ENCODE measurements around the gene ZYX. TPM values are rescaled to one million over a fixed set of nuclear protein-coding genes. Genes with fewer than 3 reads are reported as not detected.

The ZYX gene
- polyA plus RNA-seq, 2 of the 4 experiments (the other 2 are of a cell fraction), result 13.3 to 109 TPM

DNA sequence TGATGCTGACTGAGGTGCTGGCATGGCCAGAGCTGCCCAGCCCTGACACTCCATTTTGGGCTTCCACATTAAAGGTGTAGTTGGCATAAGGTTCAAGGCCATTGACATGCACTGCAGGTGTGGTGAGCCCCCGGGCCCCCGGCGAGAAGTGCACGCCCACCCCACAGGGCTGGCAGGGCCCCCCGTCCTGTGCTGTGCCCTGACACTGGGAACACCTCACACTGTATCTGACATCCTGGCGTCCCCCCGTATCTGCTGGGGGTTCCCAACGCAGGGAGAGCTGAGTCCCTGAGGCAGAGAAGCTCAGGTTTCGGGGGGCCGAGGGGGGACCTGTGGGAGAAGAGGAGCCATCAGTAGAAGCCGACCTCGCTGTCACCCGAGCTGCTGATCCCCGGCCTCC is 17.5 kb downstream of the ZYX start:
- no peaks in the 10 kb centered on the region for H3K9me3 ChIP-seq
- POLR2A ChIA-PET, result no interaction called here
- CTCF ChIA-PET, result interaction anchor here (0.7 to 4.3 kb wide), 6 partner anchors 10 to 69 kb away, joined by 4 to 19 read pairs (median 7); partner anchors contain the start of gene EPHA1
- H3K4me1 ChIP-seq, result no peaks in the 10 kb centered on the region
- no peak for FAIRE-seq
- 78% methylated on average over 6 of the region's 14 CpGs for WGBS (ENCODE audit: missing lambda C conversion rate)
- no peak for DNase-seq (ENCODE audit: low read depth in 1 of 2, low spot score in 1 of 2)
- no peak overlapping the region for H3K4me2 ChIP-seq
- H3K27ac ChIP-seq, result no peak overlapping the region
- TF ChIP-seq JUNB (IDR thresholded peaks at IDR 0.05), result no peak
- TF ChIP-seq, protein P1, sequence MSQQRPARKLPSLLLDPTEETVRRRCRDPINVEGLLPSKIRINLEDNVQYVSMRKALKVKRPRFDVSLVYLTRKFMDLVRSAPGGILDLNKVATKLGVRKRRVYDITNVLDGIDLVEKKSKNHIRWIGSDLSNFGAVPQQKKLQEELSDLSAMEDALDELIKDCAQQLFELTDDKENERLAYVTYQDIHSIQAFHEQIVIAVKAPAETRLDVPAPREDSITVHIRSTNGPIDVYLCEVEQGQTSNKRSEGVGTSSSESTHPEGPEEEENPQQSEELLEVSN (IDR thresholded peaks at IDR 0.05; ENCODE audit: borderline replicate concordance, low read depth), result no peak
- no peak for TF ChIP-seq JUN (IDR thresholded peaks at IDR 0.05)
- TF ChIP-seq ESRRA (IDR thresholded peaks at IDR 0.05; ENCODE audit: borderline replicate concordance, low read length), result no peak
- no peak for TF ChIP-seq POLR2AphosphoS2 (conservative IDR thresholded peaks at IDR 0.05; ENCODE audit: low read length)
- no peak for ATAC-seq
- H3K4me3 ChIP-seq, result no peak overlapping the region

GRCh38 chr7:143399151-143399550 is 18.0 kb downstream of the ZYX start:
- no peak for TF ChIP-seq TFCP2L1 (CRISPR knock-in tag; IDR thresholded peaks at IDR 0.05)
- TF ChIP-seq RCOR1 (IDR thresholded peaks at IDR 0.05; ENCODE audit: low read depth, low read length), result no peak
- no peak for TF ChIP-seq RAD21 (conservative IDR thresholded peaks at IDR 0.05 in 1 of 2, IDR thresholded peaks at IDR 0.05 in 1 of 2)
- no peak for TF ChIP-seq EHMT2 (IDR thresholded peaks at IDR 0.05; ENCODE audit: low read depth)
- no peak for DNase-seq (ENCODE audit: low read depth in 1 of 2, low spot score in 1 of 2)
- Histone ChIP-seq H3K4me2 (no peak overlapping the region), H3K9me3 (no peaks in the 10 kb centered on the region), H3K4me1 (no peaks in the 10 kb centered on the region), H3K4me3 (no peak overlapping the region), H3K27ac (no peak overlapping the region)
- ATAC-seq, result no peak
- WGBS (ENCODE audit: missing lambda C conversion rate), result 54% methylated on average over 2 of the region's 8 CpGs
- POLR2A ChIA-PET, result no interaction called here
- no peak for FAIRE-seq
- CTCF ChIA-PET, result interaction anchor here (0.7 to 4.3 kb wide), 6 partner anchors 9 to 69 kb away, joined by 4 to 19 read pairs (median 7); partner anchors contain the start of gene EPHA1

- DNase-seq (ENCODE audit: low read depth in 1 of 2, low spot score in 1 of 2) (no peak), ATAC-seq (no peak), FAIRE-seq (no peak)
- Histone ChIP-seq H3K27ac (no peak overlapping the region), H3K4me2 (no peak overlapping the region), H3K9me3 (no peaks in the 10 kb centered on the region), H3K4me1 (no peaks in the 10 kb centered on the region), H3K4me3 (no peak overlapping the region)
- TF ChIP-seq CHD4 (IDR thresholded peaks at IDR 0.05; ENCODE audit: borderline replicate concordance) (no peak), ZC3H11A (IDR thresholded peaks at IDR 0.05) (no peak), EHMT2 (IDR thresholded peaks at IDR 0.05; ENCODE audit: low read depth) (no peak), CTCF (IDR thresholded peaks at IDR 0.05) (no peak), ATOH8 (CRISPR knock-in tag; IDR thresholded peaks at IDR 0.05; ENCODE audit: low read depth) (no peak), PBX3 (IDR thresholded peaks at IDR 0.05) (no peak), MAX (IDR thresholded peaks at IDR 0.05) (no peak), NR3C1 (IDR thresholded peaks at IDR 0.05) (no peak), HOXB5 (CRISPR knock-in tag; IDR thresholded peaks at IDR 0.05) (no peak), RFX5 (IDR thresholded peaks at IDR 0.05) (no peak), POLR2AphosphoS2 (conservative IDR thresholded peaks at IDR 0.05; ENCODE audit: low read length) (no peak), JUN (IDR thresholded peaks at IDR 0.05) (no peak), FOSL2 (IDR thresholded peaks at IDR 0.05) (no peak), FOSL2 (CRISPR knock-in tag; IDR thresholded peaks at IDR 0.05) (no peak), EP300 (IDR thresholded peaks at IDR 0.05) (no peak)
- WGBS (ENCODE audit: missing lambda C conversion rate), result 81% methylated on average over 15 of the region's 20 CpGs
- ChIA-PET CTCF (interaction anchor here (2.8 to 4.3 kb wide), 3 partner anchors 9 to 20 kb away, joined by 10 to 19 read pairs (median 15); partner anchors contain the start of gene EPHA1), POLR2A (no interaction called here)
Observed at GRCh38 chr7:143399642-143400041, 18.5 kb downstream of the ZYX start.
